H9 (cell line): ENCODE measurements around the gene MNX1. TPM values are rescaled to one million over a fixed set of nuclear protein-coding genes. Genes with fewer than 3 reads are reported as not detected.

Experiments used
- DNase-seq: peaks from one replicate; pipeline ENCODE4 v3.0.0-alpha.2; 2017
- H2AFZ ChIP-seq: one replicate; pipeline ENCODE4 v1.6.1; 2013; ENCODE audit warnings: mild to moderate bottlenecking, low read length, control low read depth, moderate library complexity
- H2AK5ac ChIP-seq: 2 replicates; pipeline ENCODE4 v1.6.1; 2013; ENCODE audit warnings: low read length, control low read depth, mixed read lengths; ENCODE audit not compliant: insufficient read length
- H2BK120ac ChIP-seq: one replicate; pipeline ENCODE4 v1.6.1; 2013; ENCODE audit warnings: low read depth, mild to moderate bottlenecking, low read length, control low read depth, inconsistent platforms; ENCODE audit not compliant: poor library complexity, severe bottlenecking
- H2BK12ac ChIP-seq: 2 replicates; pipeline ENCODE4 v1.6.1; 2013; ENCODE audit warnings: low read length, control low read depth, mixed read lengths, low read depth; ENCODE audit not compliant: insufficient read length
- H2BK15ac ChIP-seq: 2 replicates; pipeline ENCODE4 v1.6.1; 2013; ENCODE audit warnings: low read depth, low read length, control low read depth
- H2BK20ac ChIP-seq: one replicate; pipeline ENCODE4 v1.6.1; 2013; ENCODE audit warnings: low read depth, mild to moderate bottlenecking, low read length, control low read depth, inconsistent platforms; ENCODE audit not compliant: poor library complexity, severe bottlenecking
- H2BK5ac ChIP-seq: 2 replicates; pipeline ENCODE4 v1.6.1; 2013; ENCODE audit warnings: low read length, control low read depth, mixed read lengths; ENCODE audit not compliant: insufficient read length
- H3K14ac ChIP-seq: 2 replicates; pipeline ENCODE4 v1.6.1; 2013; ENCODE audit warnings: low read length, control low read depth; ENCODE audit not compliant: insufficient read depth
- H3K18ac ChIP-seq: 2 replicates; pipeline ENCODE4 v1.6.1; 2013; ENCODE audit warnings: low read depth, mild to moderate bottlenecking, mixed read lengths, low read length, control low read depth; ENCODE audit not compliant: insufficient read length
- H3K23ac ChIP-seq: 2 replicates; pipeline ENCODE4 v1.6.1; 2013; ENCODE audit warnings: low read length, control low read depth, mixed read lengths, low read depth; ENCODE audit not compliant: insufficient read length
- H3K23me2 ChIP-seq: 2 replicates; pipeline ENCODE4 v1.6.1; 2013; ENCODE audit warnings: low read depth, mild to moderate bottlenecking, mixed read lengths, low read length, control low read depth; ENCODE audit not compliant: insufficient read length, poor library complexity, severe bottlenecking
- H3K27ac ChIP-seq: 2 replicates; pipeline ENCODE4 v1.5.1; 2013; ENCODE audit warnings: low read length, control low read depth, mixed read lengths, low read depth; ENCODE audit not compliant: insufficient read length
- H3K27me3 ChIP-seq: 2 replicates; pipeline ENCODE4 v1.6.1; 2013; ENCODE audit warnings: low read length, control low read depth, inconsistent platforms; ENCODE audit not compliant: insufficient read depth
- H3K4ac ChIP-seq: 2 replicates; pipeline ENCODE4 v1.6.1; 2013; ENCODE audit warnings: low read depth, mild to moderate bottlenecking, control low read depth, inconsistent platforms, low read length, moderate library complexity
- H3K4me1 ChIP-seq: 2 replicates; pipeline ENCODE4 v1.6.1; 2013; ENCODE audit warnings: low read length, control low read depth, inconsistent platforms; ENCODE audit not compliant: insufficient read depth
- H3K4me2 ChIP-seq: 2 replicates; pipeline ENCODE4 v1.6.1; 2013; ENCODE audit warnings: low read length, control low read depth, mixed read lengths; ENCODE audit not compliant: insufficient read length, insufficient read depth
- H3K56ac ChIP-seq: 2 replicates; pipeline ENCODE4 v1.6.1; 2013; ENCODE audit warnings: low read depth, mild to moderate bottlenecking, mixed read lengths, low read length, control low read depth; ENCODE audit not compliant: insufficient read length
- H3K79me1 ChIP-seq: 2 replicates; pipeline ENCODE4 v1.6.1; 2013; ENCODE audit warnings: low read depth, mild to moderate bottlenecking, moderate library complexity, low read length, control low read depth, inconsistent platforms; ENCODE audit not compliant: insufficient read depth, poor library complexity, severe bottlenecking
- H3K79me2 ChIP-seq: 2 replicates; pipeline ENCODE4 v1.6.1; 2013; ENCODE audit warnings: low read length, control low read depth, inconsistent platforms; ENCODE audit not compliant: insufficient read depth
- H3K9ac ChIP-seq: 2 replicates; pipeline ENCODE4 v1.6.1; 2013; ENCODE audit warnings: low read length, control low read depth, mixed read lengths; ENCODE audit not compliant: insufficient read length; ENCODE audit errors: extremely low read depth
- H3K9me3 ChIP-seq: one replicate; pipeline ENCODE4 v1.6.1; 2013; ENCODE audit warnings: low read depth, low read length, inconsistent platforms; ENCODE audit not compliant: control insufficient read depth
- H3T11ph ChIP-seq: one replicate; pipeline ENCODE4 v1.6.1; 2013; ENCODE audit warnings: mild to moderate bottlenecking, low read length, control low read depth, inconsistent platforms
- H4K20me1 ChIP-seq: one replicate; pipeline ENCODE4 v1.6.1; 2013; ENCODE audit not compliant: control insufficient read depth, insufficient read length, insufficient read depth
- H4K5ac ChIP-seq: 2 replicates; pipeline ENCODE4 v1.6.1; 2013; ENCODE audit warnings: low read depth, mild to moderate bottlenecking, mixed read lengths, low read length, control low read depth; ENCODE audit not compliant: insufficient read length
- H4K8ac ChIP-seq: replicated peaks from 2 replicates; pipeline ENCODE4 v1.6.1; 2013; ENCODE audit warnings: low read length, control low read depth, mixed read lengths, low read depth; ENCODE audit not compliant: insufficient read length
- H4K91ac ChIP-seq: 2 replicates; pipeline ENCODE4 v1.6.1; 2013; ENCODE audit warnings: low read depth, mild to moderate bottlenecking, moderate library complexity, mixed read lengths, low read length, control low read depth; ENCODE audit not compliant: insufficient read length
- H3K27ac Mint-ChIP-seq, 3 experiments: 2 replicates in 2 of 3; 3 replicates in 1 of 3; pipeline ENCODE4 v1.8.0; 2020 to 2021; ENCODE audit warnings: mixed read lengths in 3 of 3, mild to moderate bottlenecking in 1 of 3, moderate library complexity in 1 of 3
- H3K27me3 Mint-ChIP-seq: 2 replicates; pipeline ENCODE4 v1.8.0; 2021; ENCODE audit warnings: low read depth, mild to moderate bottlenecking, moderate library complexity, mixed read lengths
- H3K36me3 Mint-ChIP-seq, 3 experiments: 2 replicates in 2 of 3; 3 replicates in 1 of 3; pipeline ENCODE4 v1.8.0; 2020 to 2021; ENCODE audit warnings: low read depth in 3 of 3, mixed read lengths in 3 of 3; ENCODE audit not compliant: insufficient read depth in 1 of 3
- H3K4me1 Mint-ChIP-seq, 2 experiments: 2 replicates each; pipeline ENCODE4 v1.8.0; 2020; ENCODE audit warnings: mixed read lengths in 2 of 2
- H3K4me3 Mint-ChIP-seq, 2 experiments: 2 replicates in 1 of 2; 3 replicates in 1 of 2; pipeline ENCODE4 v1.8.0; 2020 to 2021; ENCODE audit warnings: mild to moderate bottlenecking in 2 of 2, mixed read lengths in 2 of 2, moderate library complexity in 1 of 2
- H3K9me3 Mint-ChIP-seq, 2 experiments: 2 replicates in 1 of 2; 3 replicates in 1 of 2; pipeline ENCODE4 v1.8.0; 2020; ENCODE audit warnings: mild to moderate bottlenecking in 2 of 2, mixed read lengths in 2 of 2, moderate library complexity in 1 of 2
- CTCF ChIP-seq: fragments of 200-600 bp; sonication (generic); conservative IDR thresholded peaks from 3 replicates; pipeline ENCODE4 v1.8.0; 2021; ENCODE audit warnings: antibody characterized with exemption, mild to moderate bottlenecking
- WGBS: extraction: QIAGEN DNeasy Blood & Tissue Kit; methylation state at CpG from one replicate; pipeline ENCODE4 v1.1.7; 2013; ENCODE audit warnings: missing lambda C conversion rate, low lambda C conversion rate, mixed read lengths; ENCODE audit not compliant: insufficient read length; ENCODE audit errors: extremely low coverage; 5-methylcytosine and 5-hydroxymethylcytosine counted together
- total RNA-seq: library from RNA; stranded (reverse); gene quantifications from 2 replicates; pipeline ENCODE4 v1.2.1, GENCODE V29; 2021

MNX1 gene
- total RNA-seq, 1 experiment from 2014 or later, result not detected

- Histone ChIP-seq H3K79me1 (no peaks in the 10 kb centered on the region), H4K91ac (no peak overlapping the region), H2BK12ac (no peak overlapping the region), H4K8ac (no peak overlapping the region), H2BK15ac (no peak overlapping the region), H2AK5ac (no peak overlapping the region), H3K27ac (no peak overlapping the region), H3K4me2 (no peak overlapping the region), H3K23ac (no peak overlapping the region), H4K20me1 (no peaks in the 10 kb centered on the region), H3K9me3 (no peaks in the 10 kb centered on the region), H3K9ac (no peak overlapping the region), H3K27me3 (peaks cover 90% of the 10 kb centered on the region), H2BK5ac (no peak overlapping the region), H3K18ac (no peak overlapping the region), H4K5ac (no peak overlapping the region), H3K23me2 (no peaks in the 10 kb centered on the region), H3K79me2 (no peaks in the 10 kb centered on the region), H3K4me1 (0 out of 2 replicates have a peak, but pooled peaks cover 4% of the 10 kb centered on the region), H2BK20ac (no peak overlapping the region), H3K56ac (no peak overlapping the region), H3K4ac (no peak overlapping the region), H3K14ac (no peak overlapping the region), H2BK120ac (no peak overlapping the region), H2AFZ (no peak overlapping the region), H3T11ph (no peak overlapping the region)
- H3K27ac Mint-ChIP-seq, result no peak overlapping the region
- WGBS, result no CpG with 5 or more reads among the region's 32 CpGs
- H3K4me1 Mint-ChIP-seq, result peaks cover 12 to 29% of the 10 kb centered on the region in 2 experiments
- H3K27me3 Mint-ChIP-seq, result peaks cover 96% of the 10 kb centered on the region
- no peaks in the 10 kb centered on the region; a peak in 1 of 7 replicates for H3K36me3 Mint-ChIP-seq
- TF ChIP-seq CTCF, result no peak
- H3K4me3 Mint-ChIP-seq, result peak overlapping the region in 1 of 2 experiments; percentile 13; a peak in 1 of 5 replicates
- H3K9me3 Mint-ChIP-seq, result peaks cover 0 to 9% of the 10 kb centered on the region in 2 experiments; a peak in 2 of 5 replicates
- peak; percentile 44 for DNase-seq
Observed at GRCh38 chr7:157001920-157002818, 8.3 kb downstream of the MNX1 start.
